NCI-H774 (cell line): ENCODE data around the gene DMGDH.

Source experiments
- DNase-seq: peaks from one replicate; lab custom pipeline; 2025; lab: John Stamatoyannopoulos, UW

The DMGDH gene

DNA sequence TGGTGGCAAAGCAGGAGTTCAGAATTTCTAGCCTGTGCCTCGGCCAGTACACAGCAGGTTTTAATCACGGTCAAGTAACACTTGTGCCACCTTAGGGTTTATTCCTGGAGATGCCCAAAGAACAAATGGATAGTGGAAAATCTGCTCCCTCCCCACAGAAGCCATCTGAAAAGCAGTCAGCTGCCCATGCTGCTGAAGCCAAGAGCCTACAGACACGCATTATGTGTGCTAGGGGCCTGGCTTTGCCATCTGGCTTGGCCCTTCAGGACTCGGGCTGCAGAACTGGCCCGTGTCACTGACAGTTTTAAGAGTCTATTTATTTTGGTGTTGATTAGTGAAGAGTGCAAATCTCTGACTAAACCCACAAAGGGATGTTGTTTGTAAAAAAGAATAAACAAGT lies 95.5 kb downstream of the DMGDH start:
- no peak for DNase-seq

- no peak for DNase-seq
Observed at GRCh38 chr5:78972654-78973428, 96.6 kb downstream of the DMGDH start.

DNA sequence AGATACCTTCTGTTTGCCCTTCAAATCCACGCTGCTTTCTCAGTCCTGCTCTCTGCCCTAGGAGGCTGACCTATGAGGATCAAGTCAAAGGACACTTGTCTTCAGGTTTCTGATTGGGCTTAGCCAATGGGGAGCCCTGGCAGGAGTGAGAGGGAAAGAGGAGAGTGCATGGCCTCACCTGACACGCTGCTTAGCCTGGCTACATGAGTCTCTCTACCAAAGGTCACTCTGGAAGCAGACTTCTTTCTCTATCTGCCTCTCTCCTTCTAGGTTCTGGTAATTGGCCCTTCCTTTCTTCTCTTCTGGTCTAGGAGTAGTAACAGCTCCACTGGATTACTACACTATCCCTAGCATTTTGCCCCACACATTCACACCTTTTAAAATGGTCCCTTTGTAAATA lies 97.5 kb downstream of the DMGDH start:
- DNase-seq, result no peak

- no peak for DNase-seq
Observed at GRCh38 chr5:78968781-78969180, 100.7 kb downstream of the DMGDH start.

DNA sequence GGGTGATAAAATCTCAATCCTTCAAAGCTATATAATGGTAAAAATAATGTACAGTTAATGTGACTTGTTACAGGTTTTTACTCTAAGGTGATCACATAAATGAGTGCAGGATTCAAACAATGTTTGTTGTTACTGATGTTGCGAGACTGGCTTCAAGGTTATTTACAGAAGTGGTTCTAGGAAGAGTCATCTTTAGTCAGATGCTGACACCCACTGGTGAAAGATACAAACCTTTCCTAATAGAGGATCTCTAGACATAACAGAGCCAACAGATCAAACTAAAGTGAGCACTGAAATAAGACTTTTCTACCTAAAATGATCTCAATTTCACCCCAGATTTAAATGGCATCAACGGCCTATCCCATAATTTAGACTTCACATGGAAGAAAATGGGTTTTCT lies 104.6 kb downstream of the DMGDH start:
- DNase-seq, result peak; percentile 66

DNA sequence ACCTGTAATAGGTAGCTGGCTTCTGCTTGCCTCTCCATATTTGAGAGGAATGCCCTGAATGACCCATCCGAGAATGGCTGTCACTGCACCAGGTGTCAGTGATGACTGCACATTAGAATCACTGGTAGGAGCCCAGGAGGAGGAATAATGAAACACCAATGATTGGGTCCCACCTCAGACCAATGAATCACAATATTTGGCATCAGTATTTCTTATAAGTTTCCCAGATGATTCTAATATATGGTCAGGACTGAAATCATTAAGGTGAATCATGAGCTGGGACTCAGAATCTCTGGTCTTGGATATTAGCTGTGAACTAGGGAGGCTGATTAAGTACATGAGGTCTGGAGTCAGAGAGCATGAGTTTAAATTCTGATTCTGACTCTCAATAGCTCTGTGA lies 107.7 kb downstream of the DMGDH start:
- DNase-seq, result no peak

GRCh38 chr5:78959767-78960166 lies 109.7 kb downstream of the DMGDH start:
- no peak for DNase-seq

DNA sequence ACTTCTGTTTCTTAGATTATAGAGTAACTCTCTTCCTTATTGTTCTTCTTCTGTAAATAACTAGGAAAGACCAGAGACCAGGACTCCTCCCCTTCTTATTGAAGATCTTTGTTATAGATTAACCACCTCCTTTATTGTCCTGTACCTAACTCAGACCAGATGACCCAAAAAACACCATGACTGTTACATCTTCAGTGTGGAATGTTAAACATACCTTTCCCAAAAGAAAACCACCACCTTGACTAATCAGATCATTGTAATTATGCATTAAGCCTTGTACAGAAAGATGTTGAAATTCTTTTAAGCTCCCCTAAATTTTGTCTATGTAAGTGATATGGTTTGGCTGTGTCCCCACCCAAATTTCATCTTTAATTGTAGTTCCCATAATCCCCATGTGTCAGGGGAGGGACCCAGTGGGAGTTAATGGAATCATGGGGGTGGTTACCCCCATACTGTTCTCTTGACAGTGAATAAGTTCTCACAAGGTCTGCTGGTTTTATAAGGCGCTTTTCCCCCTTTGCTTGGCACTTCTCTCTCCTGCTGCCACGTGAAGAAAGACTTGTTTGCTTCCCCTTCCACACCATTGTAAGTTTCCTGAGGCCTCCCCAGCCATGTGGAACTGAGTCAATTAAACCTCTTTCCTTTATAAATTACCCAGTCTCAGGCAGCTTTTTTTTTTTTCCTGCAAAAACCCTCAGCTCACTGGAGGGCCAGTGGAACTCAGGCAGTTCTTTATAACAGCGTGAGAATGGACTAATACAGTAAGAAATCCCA lies 110.6 kb downstream of the DMGDH start:
- no peak for DNase-seq

DNA sequence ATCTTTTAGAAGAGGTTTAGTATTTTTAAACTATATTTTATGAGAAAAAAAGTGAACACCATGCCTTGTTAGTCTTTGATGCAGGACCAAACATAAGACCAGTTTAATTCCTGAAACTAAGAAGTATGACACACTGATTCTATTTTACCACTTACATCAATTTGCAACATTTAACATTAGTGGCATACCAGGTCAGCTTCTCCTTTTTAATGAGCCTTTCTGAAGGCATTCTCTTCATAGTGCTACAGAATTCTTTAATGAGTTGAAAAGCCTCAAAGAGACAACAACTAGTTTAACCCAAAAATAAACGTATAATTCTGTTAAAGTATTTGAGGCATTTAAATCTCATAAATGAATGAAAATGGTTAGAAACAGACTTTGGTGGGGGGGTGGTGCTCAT lies 112.6 kb downstream of the DMGDH start:
- DNase-seq, result no peak

- DNase-seq, result no peak
Observed at GRCh38 chr5:78953092-78953800, 116.2 kb downstream of the DMGDH start.
